A549 (cell line): ENCODE measurements around the gene NDUFV2. TPM values are rescaled to one million over a fixed set of nuclear protein-coding genes. Genes with fewer than 3 reads are reported as not detected.

Experiments
- ATAC-seq, 2 experiments: fragments of 200-7000 bp in 1 of 2; fragments of >200 bp in 1 of 2; cut with Nextera tagmentation in 1 of 2; cut with Tn5 transposase in 1 of 2; 3 replicates each; pipeline versions ENCODE4 v1.8.0 to v1.9.1; 2018 to 2020; ENCODE audit warnings: mild to moderate bottlenecking in 1 of 2, moderate library complexity in 1 of 2
- CTCF ChIA-PET: fragments of 300-600 bp; sonication (Branson Sonifier 250); formaldehyde crosslinking; extraction: SDS; loops from one replicate; lab custom pipeline; 2021; ENCODE audit warnings: antibody characterized with exemption, inconsistent platforms; lab: Yijun Ruan, JAX
- POLR2A ChIA-PET: fragments of 350-600 bp; formaldehyde crosslinking; extraction: SDS; loops from one replicate; lab custom pipeline; 2021; ENCODE audit warnings: antibody characterized with exemption, inconsistent platforms; lab: Yijun Ruan, JAX
- DNase-seq, 2 experiments: peaks; one replicate each; pipeline versions ENCODE4 v3.0.0 to v3.0.0-alpha.2; 2011 to 2016; ENCODE audit warnings: low read depth in 1 of 2, low spot score in 1 of 2
- FAIRE-seq: peaks from 2 replicates; lab custom pipeline; 2011; peaks lifted over from hg19 to GRCh38; lab: Jason Lieb, UNC
- H3K27ac ChIP-seq, 2 experiments: fragments of >200 bp; sonication (Bioruptor Twin); formaldehyde crosslinking; 3 replicates each; pipeline ENCODE4 v1.5.1; 2016 to 2017
- H3K4me1 ChIP-seq: fragments of >200 bp; sonication (Bioruptor Twin); formaldehyde crosslinking; 3 replicates; pipeline ENCODE4 v1.6.1; 2016
- H3K4me2 ChIP-seq: fragments of >200 bp; sonication (Bioruptor Twin); formaldehyde crosslinking; 3 replicates; pipeline ENCODE4 v1.6.1; 2016
- H3K4me3 ChIP-seq: fragments of >200 bp; sonication (Bioruptor Twin); formaldehyde crosslinking; 3 replicates; pipeline ENCODE4 v1.5.1; 2016
- H3K9me3 ChIP-seq: fragments of >200 bp; sonication (Bioruptor Twin); formaldehyde crosslinking; 3 replicates; pipeline ENCODE4 v1.6.1; 2016
- CBX2 ChIP-seq: fragments of 200-600 bp; sonication (generic); IDR thresholded peaks from 2 replicates; pipeline ENCODE4 v1.6.1; 2016; ENCODE audit warnings: low read depth, mild to moderate bottlenecking, borderline replicate concordance
- CHD2 ChIP-seq: fragments of 150-350 bp; IDR thresholded peaks from 2 replicates; pipeline ENCODE4 v1.6.1; 2014; ENCODE audit warnings: low read length; ENCODE audit not compliant: partially characterized antibody
- EP300 ChIP-seq, 2 experiments: fragments of >200 bp; sonication (Bioruptor Twin); formaldehyde crosslinking; IDR thresholded peaks; 2 replicates in 1 of 2; 3 replicates in 1 of 2; pipeline ENCODE4 v1.6.1; 2016 to 2017
- ESRRA ChIP-seq: fragments of 150-350 bp; IDR thresholded peaks from 2 replicates; pipeline ENCODE4 v1.6.1; 2014; ENCODE audit warnings: mild to moderate bottlenecking, low read length, borderline replicate concordance
- FOSB ChIP-seq: fragments of 250-450 bp; sonication (Bioruptor Pico); IDR thresholded peaks from 2 replicates; pipeline ENCODE4 v1.5.0; 2020; ENCODE audit warnings: mild to moderate bottlenecking, moderate library complexity
- HEYL ChIP-seq: fragments of 250-450 bp; sonication (Bioruptor Pico); IDR thresholded peaks from 2 replicates; pipeline ENCODE4 v1.8.0; 2021; ENCODE audit warnings: mild to moderate bottlenecking, moderate library complexity
- HOXA7 ChIP-seq: fragments of 250-450 bp; sonication (Bioruptor Pico); IDR thresholded peaks from 2 replicates; pipeline ENCODE4 v1.5.0; 2020; ENCODE audit warnings: mild to moderate bottlenecking, moderate library complexity
- HOXB13 ChIP-seq: fragments of 250-450 bp; sonication (Bioruptor Pico); IDR thresholded peaks from 2 replicates; pipeline ENCODE4 v1.5.0; 2020; ENCODE audit warnings: low read depth, mild to moderate bottlenecking, moderate library complexity
- KDM1A ChIP-seq: fragments of 200-600 bp; sonication (generic); IDR thresholded peaks from 2 replicates; pipeline ENCODE4 v1.6.1; 2016; ENCODE audit warnings: low read depth, mild to moderate bottlenecking
- KDM5A ChIP-seq: fragments of 200-600 bp; sonication (generic); IDR thresholded peaks from 2 replicates; pipeline ENCODE4 v1.6.1; 2016; ENCODE audit warnings: antibody characterized with exemption, mild to moderate bottlenecking
- MAFK ChIP-seq: fragments of 450-650 bp; IDR thresholded peaks from 2 replicates; pipeline ENCODE4 v1.6.1; 2014; ENCODE audit not compliant: partially characterized antibody
- MYC ChIP-seq: IDR thresholded peaks from 2 replicates; pipeline ENCODE4 v1.6.1; 2012; ENCODE audit warnings: mild to moderate bottlenecking, inconsistent platforms, low read length, improper control_type of control experiment, borderline replicate concordance
- NFE2L2 ChIP-seq: fragments of 150-350 bp; conservative IDR thresholded peaks from 2 replicates; pipeline ENCODE4 v1.6.1; 2014; ENCODE audit warnings: low read length
- NR3C1 ChIP-seq: fragments of >200 bp; sonication (Bioruptor Twin); formaldehyde crosslinking; IDR thresholded peaks from 3 replicates; pipeline ENCODE4 v1.6.1; 2017
- POLR2A ChIP-seq: IDR thresholded peaks from 2 replicates; pipeline ENCODE4 v1.6.1; 2012; ENCODE audit warnings: mild to moderate bottlenecking, low read length
- POLR2AphosphoS2 ChIP-seq: conservative IDR thresholded peaks from 2 replicates; pipeline ENCODE4 v1.6.1; 2012; ENCODE audit warnings: low read length, improper control_type of control experiment, inconsistent platforms
- RAD21 ChIP-seq, 2 experiments: fragments of >200 bp in 1 of 2; sonication (Bioruptor Twin) in 1 of 2; formaldehyde crosslinking in 1 of 2; IDR thresholded peaks in 1 of 2; conservative IDR thresholded peaks in 1 of 2; 2 replicates in 1 of 2; 3 replicates in 1 of 2; pipeline ENCODE4 v1.6.1; 2012 to 2018; ENCODE audit warnings: inconsistent platforms in 1 of 2
- RCOR1 ChIP-seq: fragments of 150-350 bp; IDR thresholded peaks from 2 replicates; pipeline ENCODE4 v1.6.1; 2014; ENCODE audit warnings: antibody characterized with exemption, low read length, low read depth
- REST ChIP-seq: fragments of 200-600 bp; sonication (generic); IDR thresholded peaks from 2 replicates; pipeline ENCODE4 v1.6.1; 2016; ENCODE audit warnings: antibody characterized with exemption, mild to moderate bottlenecking, moderate library complexity
- RNF2 ChIP-seq: fragments of 200-600 bp; sonication (generic); IDR thresholded peaks from 2 replicates; pipeline ENCODE4 v1.6.1; 2016; ENCODE audit warnings: low read depth, mild to moderate bottlenecking, antibody characterized with exemption, moderate library complexity, borderline replicate concordance
- TFCP2L1 ChIP-seq: fragments of 250-450 bp; sonication (Bioruptor Pico); IDR thresholded peaks from 2 replicates; pipeline ENCODE4 v1.5.0; 2021; ENCODE audit warnings: mild to moderate bottlenecking
- ZSCAN20 ChIP-seq: fragments of 250-450 bp; sonication (Bioruptor Pico); IDR thresholded peaks from 2 replicates; pipeline ENCODE4 v1.8.0; 2022; ENCODE audit warnings: mild to moderate bottlenecking, moderate library complexity
- WGBS: methylation state at CpG from one replicate; pipeline ENCODE4 v1.1.6; 2017; ENCODE audit errors: missing lambda C conversion rate; 5-methylcytosine and 5-hydroxymethylcytosine counted together
- polyA plus RNA-seq, 4 experiments: library from polyadenylated mRNA; depleted of rRNA in 3 of 4; stranded (reverse); fragments of >200 nt; fragmentation: RNase III in 1 of 4; extraction: RNeasy Plus Mini Kit Qiagen cat#74134 plus additional on column Dnase treatment in 1 of 4; gene quantifications; 2 replicates in 3 of 4; 3 replicates in 1 of 4; pipeline ENCODE4 v1.2.3, GENCODE V29; 2011 to 2017
- TF ChIP-seq, protein P1 (sequence below): fragments of 250-450 bp; sonication (Bioruptor Pico); IDR thresholded peaks from 2 replicates; pipeline ENCODE4 v1.5.0; 2021; ENCODE audit warnings: mild to moderate bottlenecking, moderate library complexity, borderline replicate concordance
- TF ChIP-seq, protein P2 (sequence below): fragments of 150-350 bp; IDR thresholded peaks from 2 replicates; pipeline ENCODE4 v1.6.1; 2014; ENCODE audit warnings: low read depth, mild to moderate bottlenecking, low read length
- TF ChIP-seq, protein P3 (sequence below): fragments of 450-650 bp; IDR thresholded peaks from 2 replicates; pipeline ENCODE4 v1.6.1; 2014; ENCODE audit warnings: antibody characterized with exemption

The NDUFV2 gene
- polyA plus RNA-seq, 2 of the 4 experiments (the other 2 are of a cell fraction), result 115 to 180 TPM

DNA sequence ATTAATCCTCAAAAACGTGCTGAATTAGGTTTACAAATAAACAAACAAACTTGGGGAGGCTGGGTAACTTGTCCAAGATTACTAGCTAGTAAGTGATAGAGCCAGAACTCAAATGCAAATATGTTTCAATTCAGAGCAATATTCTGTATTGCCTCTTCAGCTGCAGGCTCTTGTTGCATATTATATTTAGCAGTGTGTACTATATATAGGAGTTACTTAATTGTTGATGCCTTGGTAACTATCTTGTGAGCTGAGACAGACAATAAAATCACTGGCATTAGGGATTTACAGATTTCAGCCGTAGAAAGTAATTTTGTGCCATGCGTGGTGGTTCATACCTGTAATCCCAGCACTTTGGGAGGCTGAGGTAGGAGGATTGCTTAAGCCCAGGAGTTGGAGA lies 23.8 kb downstream of the NDUFV2 start:
- ChIA-PET POLR2A (no interaction called here), CTCF (interaction anchor here (1.6 kb wide), 2 partner anchors 17 to 53 kb away, joined by 3 to 5 read pairs; no protein-coding TSS in a partner anchor)
- WGBS, result 73% methylated on average over 3 of the region's 3 CpGs
- no peak for ATAC-seq
- no peak overlapping the region for H3K27ac ChIP-seq
- no peak overlapping the region for H3K4me2 ChIP-seq
- H3K4me3 ChIP-seq, result no peak overlapping the region
- FAIRE-seq, result no peak
- H3K4me1 ChIP-seq, result peaks cover 6% of the 10 kb centered on the region
- no peak for TF ChIP-seq EP300 (IDR thresholded peaks at IDR 0.05)
- no peak for TF ChIP-seq RNF2
- no peak for TF ChIP-seq ESRRA
- no peak for TF ChIP-seq KDM1A
- no peak for TF ChIP-seq CHD2
- TF ChIP-seq, protein P1, sequence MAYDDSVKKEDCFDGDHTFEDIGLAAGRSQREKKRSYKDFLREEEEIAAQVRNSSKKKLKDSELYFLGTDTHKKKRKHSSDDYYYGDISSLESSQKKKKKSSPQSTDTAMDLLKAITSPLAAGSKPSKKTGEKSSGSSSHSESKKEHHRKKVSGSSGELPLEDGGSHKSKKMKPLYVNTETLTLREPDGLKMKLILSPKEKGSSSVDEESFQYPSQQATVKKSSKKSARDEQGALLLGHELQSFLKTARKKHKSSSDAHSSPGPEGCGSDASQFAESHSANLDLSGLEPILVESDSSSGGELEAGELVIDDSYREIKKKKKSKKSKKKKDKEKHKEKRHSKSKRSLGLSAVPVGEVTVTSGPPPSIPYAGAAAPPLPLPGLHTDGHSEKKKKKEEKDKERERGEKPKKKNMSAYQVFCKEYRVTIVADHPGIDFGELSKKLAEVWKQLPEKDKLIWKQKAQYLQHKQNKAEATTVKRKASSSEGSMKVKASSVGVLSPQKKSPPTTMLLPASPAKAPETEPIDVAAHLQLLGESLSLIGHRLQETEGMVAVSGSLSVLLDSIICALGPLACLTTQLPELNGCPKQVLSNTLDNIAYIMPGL, result no peak
- no peak for TF ChIP-seq RAD21 (conservative IDR thresholded peaks at IDR 0.05 in 1 of 2, IDR thresholded peaks at IDR 0.05 in 1 of 2)
- TF ChIP-seq FOSB (CRISPR knock-in tag), result no peak
- TF ChIP-seq MAFK, result no peak
- TF ChIP-seq, protein P2, sequence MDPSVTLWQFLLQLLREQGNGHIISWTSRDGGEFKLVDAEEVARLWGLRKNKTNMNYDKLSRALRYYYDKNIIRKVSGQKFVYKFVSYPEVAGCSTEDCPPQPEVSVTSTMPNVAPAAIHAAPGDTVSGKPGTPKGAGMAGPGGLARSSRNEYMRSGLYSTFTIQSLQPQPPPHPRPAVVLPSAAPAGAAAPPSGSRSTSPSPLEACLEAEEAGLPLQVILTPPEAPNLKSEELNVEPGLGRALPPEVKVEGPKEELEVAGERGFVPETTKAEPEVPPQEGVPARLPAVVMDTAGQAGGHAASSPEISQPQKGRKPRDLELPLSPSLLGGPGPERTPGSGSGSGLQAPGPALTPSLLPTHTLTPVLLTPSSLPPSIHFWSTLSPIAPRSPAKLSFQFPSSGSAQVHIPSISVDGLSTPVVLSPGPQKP, result no peak
- H3K9me3 ChIP-seq, result no peaks in the 10 kb centered on the region
- no peak for DNase-seq

GRCh38 chr18:9130195-9130594 lies 27.7 kb downstream of the NDUFV2 start:
- FAIRE-seq (no peak), DNase-seq (no peak), ATAC-seq (no peak)
- Histone ChIP-seq H3K27ac (no peak overlapping the region), H3K4me3 (no peak overlapping the region), H3K4me2 (no peak overlapping the region), H3K9me3 (no peaks in the 10 kb centered on the region), H3K4me1 (peaks cover 23% of the 10 kb centered on the region)
- WGBS, result 87% methylated on average over 4 of the region's 4 CpGs
- POLR2A ChIA-PET, result no interaction called here
- TF ChIP-seq ZSCAN20 (no peak), FOSB (CRISPR knock-in tag) (no peak), REST (no peak), CBX2 (no peak), CHD2 (no peak), MAFK (no peak), HOXA7 (CRISPR knock-in tag) (no peak), HEYL (CRISPR knock-in tag) (no peak), ESRRA (no peak), RCOR1 (no peak), NFE2L2 (no peak), NR3C1 (no peak), POLR2AphosphoS2 (no peak), KDM5A (no peak), MYC (no peak), POLR2A (no peak), HOXB13 (CRISPR knock-in tag) (no peak), TFCP2L1 (no peak)
- TF ChIP-seq, protein P3, sequence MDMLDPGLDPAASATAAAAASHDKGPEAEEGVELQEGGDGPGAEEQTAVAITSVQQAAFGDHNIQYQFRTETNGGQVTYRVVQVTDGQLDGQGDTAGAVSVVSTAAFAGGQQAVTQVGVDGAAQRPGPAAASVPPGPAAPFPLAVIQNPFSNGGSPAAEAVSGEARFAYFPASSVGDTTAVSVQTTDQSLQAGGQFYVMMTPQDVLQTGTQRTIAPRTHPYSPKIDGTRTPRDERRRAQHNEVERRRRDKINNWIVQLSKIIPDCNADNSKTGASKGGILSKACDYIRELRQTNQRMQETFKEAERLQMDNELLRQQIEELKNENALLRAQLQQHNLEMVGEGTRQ, result no peak
- TF ChIP-seq, protein P2, result no peak
- CTCF ChIA-PET, result no interaction called here
